H9 (cell line): ENCODE results near the gene KTN1. TPM values are rescaled to one million over a fixed set of nuclear protein-coding genes. Genes with fewer than 3 reads are reported as not detected.

ENCODE experiments used
- DNase-seq: peaks from one replicate; pipeline ENCODE4 v3.0.0-alpha.2; 2017
- H2AFZ ChIP-seq: one replicate; pipeline ENCODE4 v1.6.1; 2013; ENCODE audit warnings: mild to moderate bottlenecking, low read length, control low read depth, moderate library complexity
- H2AK5ac ChIP-seq: 2 replicates; pipeline ENCODE4 v1.6.1; 2013; ENCODE audit warnings: low read length, control low read depth, mixed read lengths; ENCODE audit not compliant: insufficient read length
- H2BK120ac ChIP-seq: one replicate; pipeline ENCODE4 v1.6.1; 2013; ENCODE audit warnings: low read depth, mild to moderate bottlenecking, low read length, control low read depth, inconsistent platforms; ENCODE audit not compliant: poor library complexity, severe bottlenecking
- H2BK12ac ChIP-seq: 2 replicates; pipeline ENCODE4 v1.6.1; 2013; ENCODE audit warnings: low read length, control low read depth, mixed read lengths, low read depth; ENCODE audit not compliant: insufficient read length
- H2BK15ac ChIP-seq: 2 replicates; pipeline ENCODE4 v1.6.1; 2013; ENCODE audit warnings: low read depth, low read length, control low read depth
- H2BK20ac ChIP-seq: one replicate; pipeline ENCODE4 v1.6.1; 2013; ENCODE audit warnings: low read depth, mild to moderate bottlenecking, low read length, control low read depth, inconsistent platforms; ENCODE audit not compliant: poor library complexity, severe bottlenecking
- H2BK5ac ChIP-seq: 2 replicates; pipeline ENCODE4 v1.6.1; 2013; ENCODE audit warnings: low read length, control low read depth, mixed read lengths; ENCODE audit not compliant: insufficient read length
- H3K14ac ChIP-seq: 2 replicates; pipeline ENCODE4 v1.6.1; 2013; ENCODE audit warnings: low read length, control low read depth; ENCODE audit not compliant: insufficient read depth
- H3K18ac ChIP-seq: 2 replicates; pipeline ENCODE4 v1.6.1; 2013; ENCODE audit warnings: low read depth, mild to moderate bottlenecking, mixed read lengths, low read length, control low read depth; ENCODE audit not compliant: insufficient read length
- H3K23ac ChIP-seq: 2 replicates; pipeline ENCODE4 v1.6.1; 2013; ENCODE audit warnings: low read length, control low read depth, mixed read lengths, low read depth; ENCODE audit not compliant: insufficient read length
- H3K23me2 ChIP-seq: 2 replicates; pipeline ENCODE4 v1.6.1; 2013; ENCODE audit warnings: low read depth, mild to moderate bottlenecking, mixed read lengths, low read length, control low read depth; ENCODE audit not compliant: insufficient read length, poor library complexity, severe bottlenecking
- H3K27ac ChIP-seq: 2 replicates; pipeline ENCODE4 v1.5.1; 2013; ENCODE audit warnings: low read length, control low read depth, mixed read lengths, low read depth; ENCODE audit not compliant: insufficient read length
- H3K27me3 ChIP-seq: 2 replicates; pipeline ENCODE4 v1.6.1; 2013; ENCODE audit warnings: low read length, control low read depth, inconsistent platforms; ENCODE audit not compliant: insufficient read depth
- H3K4ac ChIP-seq: 2 replicates; pipeline ENCODE4 v1.6.1; 2013; ENCODE audit warnings: low read depth, mild to moderate bottlenecking, control low read depth, inconsistent platforms, low read length, moderate library complexity
- H3K4me1 ChIP-seq: 2 replicates; pipeline ENCODE4 v1.6.1; 2013; ENCODE audit warnings: low read length, control low read depth, inconsistent platforms; ENCODE audit not compliant: insufficient read depth
- H3K4me2 ChIP-seq: 2 replicates; pipeline ENCODE4 v1.6.1; 2013; ENCODE audit warnings: low read length, control low read depth, mixed read lengths; ENCODE audit not compliant: insufficient read length, insufficient read depth
- H3K56ac ChIP-seq: 2 replicates; pipeline ENCODE4 v1.6.1; 2013; ENCODE audit warnings: low read depth, mild to moderate bottlenecking, mixed read lengths, low read length, control low read depth; ENCODE audit not compliant: insufficient read length
- H3K79me1 ChIP-seq: 2 replicates; pipeline ENCODE4 v1.6.1; 2013; ENCODE audit warnings: low read depth, mild to moderate bottlenecking, moderate library complexity, low read length, control low read depth, inconsistent platforms; ENCODE audit not compliant: insufficient read depth, poor library complexity, severe bottlenecking
- H3K79me2 ChIP-seq: 2 replicates; pipeline ENCODE4 v1.6.1; 2013; ENCODE audit warnings: low read length, control low read depth, inconsistent platforms; ENCODE audit not compliant: insufficient read depth
- H3K9ac ChIP-seq: 2 replicates; pipeline ENCODE4 v1.6.1; 2013; ENCODE audit warnings: low read length, control low read depth, mixed read lengths; ENCODE audit not compliant: insufficient read length; ENCODE audit errors: extremely low read depth
- H3K9me3 ChIP-seq: one replicate; pipeline ENCODE4 v1.6.1; 2013; ENCODE audit warnings: low read depth, low read length, inconsistent platforms; ENCODE audit not compliant: control insufficient read depth
- H3T11ph ChIP-seq: one replicate; pipeline ENCODE4 v1.6.1; 2013; ENCODE audit warnings: mild to moderate bottlenecking, low read length, control low read depth, inconsistent platforms
- H4K20me1 ChIP-seq: one replicate; pipeline ENCODE4 v1.6.1; 2013; ENCODE audit not compliant: control insufficient read depth, insufficient read length, insufficient read depth
- H4K5ac ChIP-seq: 2 replicates; pipeline ENCODE4 v1.6.1; 2013; ENCODE audit warnings: low read depth, mild to moderate bottlenecking, mixed read lengths, low read length, control low read depth; ENCODE audit not compliant: insufficient read length
- H4K8ac ChIP-seq: replicated peaks from 2 replicates; pipeline ENCODE4 v1.6.1; 2013; ENCODE audit warnings: low read length, control low read depth, mixed read lengths, low read depth; ENCODE audit not compliant: insufficient read length
- H4K91ac ChIP-seq: 2 replicates; pipeline ENCODE4 v1.6.1; 2013; ENCODE audit warnings: low read depth, mild to moderate bottlenecking, moderate library complexity, mixed read lengths, low read length, control low read depth; ENCODE audit not compliant: insufficient read length
- H3K27ac Mint-ChIP-seq, 3 experiments: 2 replicates in 2 of 3; 3 replicates in 1 of 3; pipeline ENCODE4 v1.8.0; 2020 to 2021; ENCODE audit warnings: mixed read lengths in 3 of 3, mild to moderate bottlenecking in 1 of 3, moderate library complexity in 1 of 3
- H3K27me3 Mint-ChIP-seq: 2 replicates; pipeline ENCODE4 v1.8.0; 2021; ENCODE audit warnings: low read depth, mild to moderate bottlenecking, moderate library complexity, mixed read lengths
- H3K36me3 Mint-ChIP-seq, 3 experiments: 2 replicates in 2 of 3; 3 replicates in 1 of 3; pipeline ENCODE4 v1.8.0; 2020 to 2021; ENCODE audit warnings: low read depth in 3 of 3, mixed read lengths in 3 of 3; ENCODE audit not compliant: insufficient read depth in 1 of 3
- H3K4me1 Mint-ChIP-seq, 2 experiments: 2 replicates each; pipeline ENCODE4 v1.8.0; 2020; ENCODE audit warnings: mixed read lengths in 2 of 2
- H3K4me3 Mint-ChIP-seq, 2 experiments: 2 replicates in 1 of 2; 3 replicates in 1 of 2; pipeline ENCODE4 v1.8.0; 2020 to 2021; ENCODE audit warnings: mild to moderate bottlenecking in 2 of 2, mixed read lengths in 2 of 2, moderate library complexity in 1 of 2
- H3K9me3 Mint-ChIP-seq, 2 experiments: 2 replicates in 1 of 2; 3 replicates in 1 of 2; pipeline ENCODE4 v1.8.0; 2020; ENCODE audit warnings: mild to moderate bottlenecking in 2 of 2, mixed read lengths in 2 of 2, moderate library complexity in 1 of 2
- WGBS: extraction: QIAGEN DNeasy Blood & Tissue Kit; methylation state at CpG from one replicate; pipeline ENCODE4 v1.1.7; 2013; ENCODE audit warnings: missing lambda C conversion rate, low lambda C conversion rate, mixed read lengths; ENCODE audit not compliant: insufficient read length; ENCODE audit errors: extremely low coverage; 5-methylcytosine and 5-hydroxymethylcytosine counted together
- total RNA-seq: library from RNA; stranded (reverse); gene quantifications from 2 replicates; pipeline ENCODE4 v1.2.1, GENCODE V29; 2021
- TF ChIP-seq, protein P1 (sequence below): fragments of 200-600 bp; sonication (generic); conservative IDR thresholded peaks from 3 replicates; pipeline ENCODE4 v1.8.0; 2021; ENCODE audit warnings: antibody characterized with exemption, mild to moderate bottlenecking

Gene KTN1
- total RNA-seq, 1 experiment from 2014 or later: 128 TPM

DNA sequence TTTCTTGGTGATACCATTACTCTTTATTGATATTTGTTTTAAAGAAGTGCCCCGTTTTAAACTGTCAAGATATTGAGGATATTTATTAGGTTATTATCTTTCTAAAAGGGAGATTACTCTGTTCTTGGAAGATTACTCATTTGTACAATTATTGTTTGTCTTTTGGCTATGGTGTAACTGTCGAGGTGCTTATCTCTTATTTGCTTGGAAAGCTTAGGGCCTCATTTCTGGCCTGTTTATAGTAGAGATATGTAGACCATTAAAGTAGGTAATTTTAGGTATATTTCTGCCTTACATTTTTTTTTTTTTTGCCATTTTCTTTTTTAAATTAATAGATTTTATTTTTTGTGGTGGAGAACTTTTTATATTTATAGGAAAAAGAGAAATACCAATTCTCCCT is 74.2 kb downstream of the KTN1 start:
- no peaks in the 10 kb centered on the region for H3K4me1 Mint-ChIP-seq
- no peak overlapping the region for H3K9ac ChIP-seq
- no peak overlapping the region for H2BK20ac ChIP-seq
- H3K27ac Mint-ChIP-seq: no peak overlapping the region
- no peak overlapping the region for H2BK120ac ChIP-seq
- no peak overlapping the region for H4K91ac ChIP-seq
- H2BK5ac ChIP-seq: no peak overlapping the region
- no peaks in the 10 kb centered on the region for H3K79me1 ChIP-seq
- no peaks in the 10 kb centered on the region for H3K9me3 Mint-ChIP-seq
- H4K20me1 ChIP-seq: no peaks in the 10 kb centered on the region
- H3K27me3 Mint-ChIP-seq: no peaks in the 10 kb centered on the region
- H3K27me3 ChIP-seq: no peaks in the 10 kb centered on the region
- no peak overlapping the region for H3K23ac ChIP-seq
- no peak overlapping the region for H2AFZ ChIP-seq
- H3K4me3 Mint-ChIP-seq: no peak overlapping the region
- peaks cover 16 to 74% (median 55%) of the 10 kb centered on the region in 3 experiments; a peak in 6 of 7 replicates for H3K36me3 Mint-ChIP-seq
- no peaks in the 10 kb centered on the region for H3K23me2 ChIP-seq
- no peak overlapping the region for H3K27ac ChIP-seq
- no CpG with 5 or more reads among the region's 2 CpGs for WGBS
- no peak overlapping the region for H4K5ac ChIP-seq
- no peak overlapping the region for H4K8ac ChIP-seq
- H2AK5ac ChIP-seq: no peak overlapping the region
- no peak overlapping the region for H3T11ph ChIP-seq
- TF ChIP-seq, protein P1, sequence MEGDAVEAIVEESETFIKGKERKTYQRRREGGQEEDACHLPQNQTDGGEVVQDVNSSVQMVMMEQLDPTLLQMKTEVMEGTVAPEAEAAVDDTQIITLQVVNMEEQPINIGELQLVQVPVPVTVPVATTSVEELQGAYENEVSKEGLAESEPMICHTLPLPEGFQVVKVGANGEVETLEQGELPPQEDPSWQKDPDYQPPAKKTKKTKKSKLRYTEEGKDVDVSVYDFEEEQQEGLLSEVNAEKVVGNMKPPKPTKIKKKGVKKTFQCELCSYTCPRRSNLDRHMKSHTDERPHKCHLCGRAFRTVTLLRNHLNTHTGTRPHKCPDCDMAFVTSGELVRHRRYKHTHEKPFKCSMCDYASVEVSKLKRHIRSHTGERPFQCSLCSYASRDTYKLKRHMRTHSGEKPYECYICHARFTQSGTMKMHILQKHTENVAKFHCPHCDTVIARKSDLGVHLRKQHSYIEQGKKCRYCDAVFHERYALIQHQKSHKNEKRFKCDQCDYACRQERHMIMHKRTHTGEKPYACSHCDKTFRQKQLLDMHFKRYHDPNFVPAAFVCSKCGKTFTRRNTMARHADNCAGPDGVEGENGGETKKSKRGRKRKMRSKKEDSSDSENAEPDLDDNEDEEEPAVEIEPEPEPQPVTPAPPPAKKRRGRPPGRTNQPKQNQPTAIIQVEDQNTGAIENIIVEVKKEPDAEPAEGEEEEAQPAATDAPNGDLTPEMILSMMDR: no peak
- no peaks in the 10 kb centered on the region for H3K9me3 ChIP-seq
- no peak overlapping the region for H3K18ac ChIP-seq
- H3K79me2 ChIP-seq: no peaks in the 10 kb centered on the region
- no peak overlapping the region for H2BK15ac ChIP-seq
- no peak overlapping the region for H3K56ac ChIP-seq
- no peak overlapping the region for H2BK12ac ChIP-seq
- H3K4me1 ChIP-seq: no peaks in the 10 kb centered on the region
- H3K4me2 ChIP-seq: no peak overlapping the region
- DNase-seq: no peak
- no peak overlapping the region for H3K4ac ChIP-seq
- H3K14ac ChIP-seq: no peak overlapping the region
